ENCODE results near the gene DAPK2.

DAPK2 gene

GRCh38 chr15:63918901-63919348 is 127.4 kb downstream of the DAPK2 start:
- H4K12ac ChIP-seq (ENCODE audit: low read depth, low read length) = no peak overlapping the region
- no peak overlapping the region for H3K27ac ChIP-seq (ENCODE audit: low read depth, low read length)
- H3K14ac ChIP-seq (ENCODE audit: low read length) = no peak overlapping the region
- no peak overlapping the region for H2BK5ac ChIP-seq (ENCODE audit: low read depth, low read length, poor library complexity)
- no peak overlapping the region for H2AFZ ChIP-seq (ENCODE audit: insufficient read depth, low read length, poor library complexity)
- H4K8ac ChIP-seq (ENCODE audit: low read depth, low read length) = no peak overlapping the region
- H3K9me3 ChIP-seq (ENCODE audit: insufficient read depth, low read depth, low read length) = no peaks in the 10 kb centered on the region
- H3K23ac ChIP-seq (ENCODE audit: low read length) = no peak overlapping the region
- DNase-seq = no peak
- no peak overlapping the region for H3K18ac ChIP-seq (ENCODE audit: low read length)
- H3K4me1 ChIP-seq (ENCODE audit: control insufficient read depth in 1 of 2, insufficient read depth in 2 of 2, low read length in 2 of 2) = peaks cover 17 to 26% of the 10 kb centered on the region in 2 experiments
- H4K91ac ChIP-seq (ENCODE audit: low read depth, low read length) = no peak overlapping the region
- H3K4ac ChIP-seq (ENCODE audit: low read depth, low read length) = no peak overlapping the region
- peaks cover under 1% of the 10 kb centered on the region for H3K79me1 ChIP-seq (ENCODE audit: low read length)
- no peaks in the 10 kb centered on the region for H3K27me3 ChIP-seq (ENCODE audit: insufficient read depth, low read length)
- WGBS (ENCODE audit: extremely low coverage, insufficient coverage, insufficient read length) = no CpG with 5 or more reads among the region's 9 CpGs
- no peak overlapping the region for H2BK12ac ChIP-seq (ENCODE audit: low read length)
- H3K36me3 ChIP-seq (ENCODE audit: control insufficient read depth in 1 of 2, insufficient read depth in 2 of 2, low read length in 2 of 2) = no peaks in the 10 kb centered on the region
- H3K9ac ChIP-seq (ENCODE audit: low read length) = no peak overlapping the region
- no peak overlapping the region for H3K4me3 ChIP-seq (ENCODE audit: low read depth, low read length)
- H3K79me2 ChIP-seq (ENCODE audit: control insufficient read depth, insufficient read depth, low read length, poor library complexity) = no peaks in the 10 kb centered on the region
- H2AK5ac ChIP-seq (ENCODE audit: low read length) = no peak overlapping the region
- no peak overlapping the region for H3K4me2 ChIP-seq (ENCODE audit: low read length)
- H2BK120ac ChIP-seq (ENCODE audit: insufficient read depth, low read length, poor library complexity) = no peak overlapping the region

GRCh38 chr15:63918317-63918672 is 128.0 kb downstream of the DAPK2 start:
- no CpG with 5 or more reads among the region's 6 CpGs for WGBS (ENCODE audit: extremely low coverage, insufficient coverage, insufficient read length)
- H4K12ac ChIP-seq (ENCODE audit: low read depth, low read length) = no peak overlapping the region
- H3K4me1 ChIP-seq (ENCODE audit: control insufficient read depth in 1 of 2, insufficient read depth in 2 of 2, low read length in 2 of 2) = peaks cover 19 to 26% of the 10 kb centered on the region in 2 experiments
- no peak overlapping the region for H3K4me2 ChIP-seq (ENCODE audit: low read length)
- no peak overlapping the region for H3K4ac ChIP-seq (ENCODE audit: low read depth, low read length)
- no peak overlapping the region for H2BK12ac ChIP-seq (ENCODE audit: low read length)
- no peaks in the 10 kb centered on the region for H3K79me1 ChIP-seq (ENCODE audit: low read length)
- H2AK5ac ChIP-seq (ENCODE audit: low read length) = no peak overlapping the region
- no peak overlapping the region for H2BK120ac ChIP-seq (ENCODE audit: insufficient read depth, low read length, poor library complexity)
- no peaks in the 10 kb centered on the region for H3K9me3 ChIP-seq (ENCODE audit: insufficient read depth, low read depth, low read length)
- no peak overlapping the region for H3K23ac ChIP-seq (ENCODE audit: low read length)
- no peaks in the 10 kb centered on the region for H3K79me2 ChIP-seq (ENCODE audit: control insufficient read depth, insufficient read depth, low read length, poor library complexity)
- no peak overlapping the region for H4K8ac ChIP-seq (ENCODE audit: low read depth, low read length)
- no peak overlapping the region for H3K18ac ChIP-seq (ENCODE audit: low read length)
- no peak overlapping the region for H3K4me3 ChIP-seq (ENCODE audit: low read depth, low read length)
- no peak overlapping the region for H3K27ac ChIP-seq (ENCODE audit: low read depth, low read length)
- no peak overlapping the region for H2AFZ ChIP-seq (ENCODE audit: insufficient read depth, low read length, poor library complexity)
- no peaks in the 10 kb centered on the region for H3K36me3 ChIP-seq (ENCODE audit: control insufficient read depth in 1 of 2, insufficient read depth in 2 of 2, low read length in 2 of 2)
- no peak overlapping the region for H3K14ac ChIP-seq (ENCODE audit: low read length)
- H2BK5ac ChIP-seq (ENCODE audit: low read depth, low read length, poor library complexity) = no peak overlapping the region
- no peak overlapping the region for H4K91ac ChIP-seq (ENCODE audit: low read depth, low read length)
- DNase-seq = no peak
- no peaks in the 10 kb centered on the region for H3K27me3 ChIP-seq (ENCODE audit: insufficient read depth, low read length)
- no peak overlapping the region for H3K9ac ChIP-seq (ENCODE audit: low read length)

- WGBS (ENCODE audit: extremely low coverage, insufficient coverage, insufficient read length) = no CpG with 5 or more reads among the region's 8 CpGs
- no peak overlapping the region for H4K12ac ChIP-seq (ENCODE audit: low read depth, low read length)
Measured at GRCh38 chr15:63917588-63918316, 128.5 kb downstream of the DAPK2 start.

GRCh38 chr15:63915873-63916771 is 130.2 kb downstream of the DAPK2 start:
- Histone ChIP-seq H4K8ac (ENCODE audit: low read depth, low read length) (no peak overlapping the region), H2AFZ (ENCODE audit: insufficient read depth, low read length, poor library complexity) (no peak overlapping the region), H3K4ac (ENCODE audit: low read depth, low read length) (no peak overlapping the region), H2BK12ac (ENCODE audit: low read length) (no peak overlapping the region), H3K14ac (ENCODE audit: low read length) (no peak overlapping the region), H3K36me3 (ENCODE audit: control insufficient read depth in 1 of 2, insufficient read depth in 2 of 2, low read length in 2 of 2) (no peaks in the 10 kb centered on the region), H3K27ac (ENCODE audit: low read depth, low read length) (no peak overlapping the region), H3K4me2 (ENCODE audit: low read length) (no peak overlapping the region), H3K18ac (ENCODE audit: low read length) (no peak overlapping the region), H3K79me2 (ENCODE audit: control insufficient read depth, insufficient read depth, low read length, poor library complexity) (no peaks in the 10 kb centered on the region), H3K27me3 (ENCODE audit: insufficient read depth, low read length) (no peaks in the 10 kb centered on the region), H3K79me1 (ENCODE audit: low read length) (no peaks in the 10 kb centered on the region), H3K9me3 (ENCODE audit: insufficient read depth, low read depth, low read length) (no peaks in the 10 kb centered on the region), H3K23ac (ENCODE audit: low read length) (no peak overlapping the region), H4K12ac (ENCODE audit: low read depth, low read length) (no peak overlapping the region), H4K91ac (ENCODE audit: low read depth, low read length) (no peak overlapping the region), H2BK5ac (ENCODE audit: low read depth, low read length, poor library complexity) (no peak overlapping the region), H2AK5ac (ENCODE audit: low read length) (no peak overlapping the region), H2BK120ac (ENCODE audit: insufficient read depth, low read length, poor library complexity) (no peak overlapping the region), H3K9ac (ENCODE audit: low read length) (no peak overlapping the region), H3K4me3 (ENCODE audit: low read depth, low read length) (no peak overlapping the region), H3K4me1 (ENCODE audit: control insufficient read depth in 1 of 2, insufficient read depth in 2 of 2, low read length in 2 of 2) (peaks cover 15 to 28% of the 10 kb centered on the region in 2 experiments)
- peak in 1 of 2 donors; percentile 13 for DNase-seq
- WGBS (ENCODE audit: extremely low coverage, insufficient coverage, insufficient read length) = no CpG with 5 or more reads among the region's 9 CpGs

More at GRCh38 chr15:63917588-63918316, 128.5 kb downstream of the DAPK2 start:
- Histone ChIP-seq H3K4me2 (ENCODE audit: low read length) (no peak overlapping the region), H2BK120ac (ENCODE audit: insufficient read depth, low read length, poor library complexity) (no peak overlapping the region), H4K8ac (ENCODE audit: low read depth, low read length) (no peak overlapping the region), H3K18ac (ENCODE audit: low read length) (no peak overlapping the region), H2BK5ac (ENCODE audit: low read depth, low read length, poor library complexity) (no peak overlapping the region), H3K79me2 (ENCODE audit: control insufficient read depth, insufficient read depth, low read length, poor library complexity) (no peaks in the 10 kb centered on the region), H2BK12ac (ENCODE audit: low read length) (no peak overlapping the region), H2AFZ (ENCODE audit: insufficient read depth, low read length, poor library complexity) (no peak overlapping the region), H3K4ac (ENCODE audit: low read depth, low read length) (no peak overlapping the region), H2AK5ac (ENCODE audit: low read length) (no peak overlapping the region), H3K9ac (ENCODE audit: low read length) (no peak overlapping the region), H3K9me3 (ENCODE audit: insufficient read depth, low read depth, low read length) (no peaks in the 10 kb centered on the region), H3K4me3 (ENCODE audit: low read depth, low read length) (no peak overlapping the region), H3K79me1 (ENCODE audit: low read length) (no peaks in the 10 kb centered on the region), H3K27me3 (ENCODE audit: insufficient read depth, low read length) (no peaks in the 10 kb centered on the region), H3K27ac (ENCODE audit: low read depth, low read length) (no peak overlapping the region), H3K14ac (ENCODE audit: low read length) (no peak overlapping the region), H4K91ac (ENCODE audit: low read depth, low read length) (no peak overlapping the region), H3K36me3 (ENCODE audit: control insufficient read depth in 1 of 2, insufficient read depth in 2 of 2, low read length in 2 of 2) (no peaks in the 10 kb centered on the region), H3K4me1 (ENCODE audit: control insufficient read depth in 1 of 2, insufficient read depth in 2 of 2, low read length in 2 of 2) (peaks cover 19 to 26% of the 10 kb centered on the region in 2 experiments), H3K23ac (ENCODE audit: low read length) (no peak overlapping the region)
- DNase-seq = no peak
